GM12801 (cell line): Measurements from ENCODE around the gene ACOXL.

ENCODE experiments used
- CTCF ChIP-seq: IDR thresholded peaks from one replicate; pipeline ENCODE4 v1.5.1; 2011; ENCODE audit warnings: control low read depth; ENCODE audit not compliant: insufficient read length; ENCODE audit errors: extremely low read depth

The ACOXL gene

GRCh38 chr2:110851531-110851930 lies 119.2 kb downstream of the ACOXL start:
- TF ChIP-seq CTCF: no peak

GRCh38 chr2:110852051-110852450 lies 119.7 kb downstream of the ACOXL start:
- TF ChIP-seq CTCF: no peak

GRCh38 chr2:110852541-110853263 lies 120.3 kb downstream of the ACOXL start:
- no peak for TF ChIP-seq CTCF

- TF ChIP-seq CTCF: no peak
Observed at GRCh38 chr2:110853516-110853915, 121.1 kb downstream of the ACOXL start.

- no peak for TF ChIP-seq CTCF
Observed at GRCh38 chr2:110853948-110854347, 121.6 kb downstream of the ACOXL start.

- no peak for TF ChIP-seq CTCF
Observed at GRCh38 chr2:110854355-110855081, 122.1 kb downstream of the ACOXL start.

GRCh38 chr2:110858135-110858725 lies 125.9 kb downstream of the ACOXL start:
- TF ChIP-seq CTCF: no peak
